ENCODE measurements around the gene TMPRSS7.

Gene TMPRSS7

DNA sequence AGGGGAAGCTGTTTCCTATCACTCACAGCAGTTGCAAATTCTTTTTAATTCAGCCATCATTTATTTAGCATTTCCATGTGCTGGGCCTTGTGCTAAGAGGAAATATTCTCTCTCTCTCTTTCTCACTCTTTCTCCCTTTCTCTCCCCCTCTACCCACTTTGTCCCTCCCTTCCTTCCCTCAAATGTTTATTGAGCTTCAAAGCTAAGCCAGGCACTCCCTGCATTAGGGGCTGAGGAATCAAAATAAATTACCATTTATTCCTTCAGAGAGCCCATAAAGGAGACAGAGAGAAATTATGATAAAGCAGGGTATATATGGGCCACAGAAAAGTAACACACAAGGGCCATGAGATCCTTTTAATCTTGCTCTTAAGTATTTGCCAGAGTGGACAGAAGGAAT lies 6.8 kb downstream of the TMPRSS7 start:
- Histone ChIP-seq H3K27ac (no peak overlapping the region), H3K36me3 (no peaks in the 10 kb centered on the region), H3K27me3 (ENCODE audit: insufficient read depth, low read depth, severe bottlenecking) (no peaks in the 10 kb centered on the region), H3K4me3 (ENCODE audit: low read depth, low read length) (no peak overlapping the region), H3K9me3 (ENCODE audit: severe bottlenecking) (no peaks in the 10 kb centered on the region)
- TF ChIP-seq, protein P1, sequence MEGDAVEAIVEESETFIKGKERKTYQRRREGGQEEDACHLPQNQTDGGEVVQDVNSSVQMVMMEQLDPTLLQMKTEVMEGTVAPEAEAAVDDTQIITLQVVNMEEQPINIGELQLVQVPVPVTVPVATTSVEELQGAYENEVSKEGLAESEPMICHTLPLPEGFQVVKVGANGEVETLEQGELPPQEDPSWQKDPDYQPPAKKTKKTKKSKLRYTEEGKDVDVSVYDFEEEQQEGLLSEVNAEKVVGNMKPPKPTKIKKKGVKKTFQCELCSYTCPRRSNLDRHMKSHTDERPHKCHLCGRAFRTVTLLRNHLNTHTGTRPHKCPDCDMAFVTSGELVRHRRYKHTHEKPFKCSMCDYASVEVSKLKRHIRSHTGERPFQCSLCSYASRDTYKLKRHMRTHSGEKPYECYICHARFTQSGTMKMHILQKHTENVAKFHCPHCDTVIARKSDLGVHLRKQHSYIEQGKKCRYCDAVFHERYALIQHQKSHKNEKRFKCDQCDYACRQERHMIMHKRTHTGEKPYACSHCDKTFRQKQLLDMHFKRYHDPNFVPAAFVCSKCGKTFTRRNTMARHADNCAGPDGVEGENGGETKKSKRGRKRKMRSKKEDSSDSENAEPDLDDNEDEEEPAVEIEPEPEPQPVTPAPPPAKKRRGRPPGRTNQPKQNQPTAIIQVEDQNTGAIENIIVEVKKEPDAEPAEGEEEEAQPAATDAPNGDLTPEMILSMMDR (IDR thresholded peaks at IDR 0.05; ENCODE audit: low read depth, low read length) = no peak
- DNase-seq = no peak

DNA sequence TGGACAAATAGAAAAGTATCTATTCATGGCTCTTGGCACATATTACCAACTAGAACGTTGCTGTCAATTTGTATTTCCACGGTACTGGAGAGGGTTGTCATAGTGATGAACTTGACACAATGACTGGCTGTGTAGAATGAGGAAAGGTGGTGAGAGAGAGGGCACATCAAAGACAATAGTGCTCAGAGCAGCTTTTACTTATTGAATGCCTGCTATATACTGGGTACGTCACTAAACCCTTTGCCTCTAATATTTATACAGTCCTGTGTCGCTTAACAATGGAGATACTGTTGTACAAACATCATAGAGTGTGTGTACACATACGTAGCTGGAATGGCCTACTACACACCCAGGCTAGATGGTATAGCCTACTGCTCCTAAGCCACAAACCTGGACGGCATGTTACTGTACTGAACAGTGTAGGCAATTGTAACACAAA lies 8.3 kb downstream of the TMPRSS7 start:
- Histone ChIP-seq H3K4me3 (ENCODE audit: low read depth, low read length) (no peak overlapping the region), H3K27ac (no peak overlapping the region), H3K36me3 (no peaks in the 10 kb centered on the region), H3K9me3 (ENCODE audit: severe bottlenecking) (no peaks in the 10 kb centered on the region), H3K27me3 (ENCODE audit: insufficient read depth, low read depth, severe bottlenecking) (no peaks in the 10 kb centered on the region)
- no peak for DNase-seq
- TF ChIP-seq, protein P1 (IDR thresholded peaks at IDR 0.05; ENCODE audit: low read depth, low read length) = no peak

DNA sequence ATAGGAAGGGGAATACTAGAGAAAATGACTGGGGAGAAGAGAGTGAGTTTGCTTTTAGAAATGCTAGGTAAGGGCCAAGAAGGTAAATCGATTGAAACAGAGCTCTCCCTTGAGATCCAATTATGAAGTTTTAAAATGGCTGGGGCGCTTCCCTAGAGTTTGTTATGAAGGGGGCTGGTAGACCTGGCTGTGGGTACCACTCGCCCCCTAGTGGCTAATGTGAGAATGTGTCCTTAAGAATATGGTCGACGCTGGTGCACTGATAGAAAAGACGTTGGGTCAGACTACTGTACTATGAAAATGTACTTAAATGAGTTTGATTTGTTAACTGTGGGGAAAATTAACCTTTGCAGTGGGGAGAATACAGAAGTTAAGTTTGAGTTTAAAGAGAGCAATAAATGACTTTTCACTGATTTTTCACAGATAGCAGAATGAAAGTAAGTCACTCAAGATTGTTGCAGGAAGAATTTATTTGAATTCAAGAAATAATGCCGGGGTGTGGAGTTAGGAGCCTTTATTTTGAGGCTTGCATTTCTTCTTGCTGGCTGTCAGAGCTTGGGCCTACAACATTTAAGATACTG lies 9.2 kb downstream of the TMPRSS7 start:
- Histone ChIP-seq H3K4me3 (ENCODE audit: low read depth, low read length) (no peak overlapping the region), H3K9me3 (ENCODE audit: severe bottlenecking) (no peaks in the 10 kb centered on the region), H3K36me3 (no peaks in the 10 kb centered on the region), H3K27me3 (ENCODE audit: insufficient read depth, low read depth, severe bottlenecking) (no peaks in the 10 kb centered on the region), H3K27ac (no peak overlapping the region)
- TF ChIP-seq, protein P1 (IDR thresholded peaks at IDR 0.05; ENCODE audit: low read depth, low read length) = peak; percentile 80
- peak; percentile 68 for DNase-seq

DNA sequence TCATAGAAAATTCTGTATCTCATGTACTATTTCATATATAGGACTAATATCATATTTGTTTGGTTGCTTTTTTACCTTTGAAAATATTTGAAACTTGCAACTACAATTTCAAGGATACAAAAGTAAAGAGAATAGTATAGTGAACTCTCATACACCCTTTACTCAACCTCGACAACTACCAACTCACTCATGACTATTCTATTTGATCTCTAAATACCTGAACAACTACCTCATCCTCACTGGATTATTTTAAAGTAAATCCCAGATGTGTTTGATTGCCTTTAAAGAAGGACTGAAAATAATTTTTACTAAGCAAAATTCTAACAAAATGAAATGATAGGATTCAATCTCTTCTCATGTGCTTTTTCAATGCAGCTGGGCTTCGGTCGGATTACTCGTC lies 12.1 kb downstream of the TMPRSS7 start:
- no peak for DNase-seq
- H3K36me3 ChIP-seq = no peaks in the 10 kb centered on the region
- H3K9me3 ChIP-seq (ENCODE audit: severe bottlenecking) = no peaks in the 10 kb centered on the region
- no peaks in the 10 kb centered on the region for H3K27me3 ChIP-seq (ENCODE audit: insufficient read depth, low read depth, severe bottlenecking)
- TF ChIP-seq, protein P1 (IDR thresholded peaks at IDR 0.05; ENCODE audit: low read depth, low read length) = no peak
- H3K4me3 ChIP-seq (ENCODE audit: low read depth, low read length) = no peak overlapping the region
- H3K27ac ChIP-seq = no peak overlapping the region

DNA sequence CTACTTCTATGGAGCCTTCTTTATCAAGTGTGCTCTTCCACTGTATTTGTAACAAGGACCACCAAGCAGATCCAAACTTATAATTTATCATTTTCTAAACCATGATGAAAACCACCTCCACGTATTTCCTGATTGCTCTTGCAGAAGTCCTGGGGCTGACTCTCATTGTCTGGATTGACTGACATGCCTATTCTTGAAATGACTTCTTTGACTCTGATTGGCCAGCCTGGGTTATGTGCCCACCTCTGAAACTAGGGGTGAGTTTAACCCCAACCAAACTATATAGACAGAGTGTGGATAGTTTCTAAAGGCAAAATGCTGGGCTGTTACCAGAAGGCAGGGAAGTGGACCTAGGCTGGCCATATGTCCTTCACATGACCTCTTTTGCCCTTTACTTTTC lies 12.7 kb downstream of the TMPRSS7 start:
- Histone ChIP-seq H3K4me3 (ENCODE audit: low read depth, low read length) (no peak overlapping the region), H3K9me3 (ENCODE audit: severe bottlenecking) (no peaks in the 10 kb centered on the region), H3K27me3 (ENCODE audit: insufficient read depth, low read depth, severe bottlenecking) (no peaks in the 10 kb centered on the region), H3K27ac (no peak overlapping the region), H3K36me3 (no peaks in the 10 kb centered on the region)
- DNase-seq = no peak
- TF ChIP-seq, protein P1 (IDR thresholded peaks at IDR 0.05; ENCODE audit: low read depth, low read length) = no peak

DNA sequence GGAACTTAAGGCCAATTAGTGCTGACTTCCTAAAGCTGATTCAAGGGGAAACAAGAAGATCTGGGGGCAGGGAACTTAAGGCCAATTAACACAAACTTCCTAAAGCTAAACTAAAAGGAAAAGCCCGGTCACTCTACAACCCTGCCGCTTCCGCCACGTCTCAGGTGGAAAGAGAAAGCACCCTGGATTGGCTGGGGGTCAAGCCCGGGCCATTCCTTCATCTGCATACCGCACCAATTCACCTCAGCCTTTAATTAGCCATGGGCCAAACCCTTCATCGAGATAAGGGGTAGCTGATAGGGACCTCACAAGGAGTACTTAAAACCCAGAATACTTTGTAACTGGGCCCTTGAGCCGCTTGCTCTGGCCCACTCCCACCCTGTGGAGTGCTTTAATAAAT lies 14.4 kb downstream of the TMPRSS7 start:
- DNase-seq = no peak
- no peak overlapping the region for H3K4me3 ChIP-seq (ENCODE audit: low read depth, low read length)
- H3K27me3 ChIP-seq (ENCODE audit: insufficient read depth, low read depth, severe bottlenecking) = no peaks in the 10 kb centered on the region
- TF ChIP-seq, protein P1 (IDR thresholded peaks at IDR 0.05; ENCODE audit: low read depth, low read length) = no peak
- H3K27ac ChIP-seq = no peak overlapping the region
- H3K36me3 ChIP-seq = no peaks in the 10 kb centered on the region
- H3K9me3 ChIP-seq (ENCODE audit: severe bottlenecking) = no peaks in the 10 kb centered on the region
